K562 (cell line): ENCODE data around the gene POLD3. TPM values are rescaled to one million over a fixed set of nuclear protein-coding genes. Genes with fewer than 3 reads are reported as not detected.

Experiments used
- ARNT ChIP-seq, 2 experiments: fragments of 450-650 bp; IDR thresholded peaks; 2 replicates each; pipeline ENCODE4 v1.6.1; 2016; ENCODE audit warnings: mild to moderate bottlenecking in 1 of 2
- CCNT2 ChIP-seq: IDR thresholded peaks from 2 replicates; pipeline ENCODE4 v1.6.1; 2011; ENCODE audit warnings: borderline replicate concordance, low read depth, mild to moderate bottlenecking, moderate library complexity, mixed read lengths, low read length; ENCODE audit not compliant: insufficient read length; ENCODE audit errors: extremely low read depth
- CEBPG ChIP-seq, 3 experiments: fragments of 200-800 bp in 1 of 3; sonication (Bioruptor generic) in 1 of 3; sonication (generic) in 1 of 3; formaldehyde crosslinking in 1 of 3; IDR thresholded peaks in 2 of 3; conservative IDR thresholded peaks in 1 of 3; 2 replicates each; pipeline versions ENCODE4 v1.6.1 to v1.8.0; 2016 to 2022; ENCODE audit warnings: missing compliant biosample characterization in 2 of 3, missing genetic modification characterization in 2 of 3, mild to moderate bottlenecking in 1 of 3, missing genetic modification reagents in 1 of 3
- CREM ChIP-seq: IDR thresholded peaks from 2 replicates; pipeline ENCODE4 v1.6.1; 2014; ENCODE audit warnings: antibody characterized with exemption, low read depth
- EHMT2 ChIP-seq: fragments of 450-650 bp; IDR thresholded peaks from 2 replicates; pipeline ENCODE4 v1.6.1; 2018; ENCODE audit warnings: antibody characterized with exemption
- EP300 ChIP-seq: IDR thresholded peaks from 2 replicates; pipeline ENCODE4 v1.6.1; 2012; ENCODE audit warnings: low read length, improper control_type of control experiment
- HSF4 ChIP-seq: fragments of 250-450 bp; sonication (Bioruptor Pico); IDR thresholded peaks from 2 replicates; pipeline ENCODE4 v2.1.2; 2022; ENCODE audit warnings: mild to moderate bottlenecking, moderate library complexity, borderline replicate concordance
- MEIS2 ChIP-seq: fragments of 450-650 bp; IDR thresholded peaks from 2 replicates; pipeline ENCODE4 v1.6.1; 2014; ENCODE audit warnings: mild to moderate bottlenecking; ENCODE audit not compliant: partially characterized antibody
- NCOA1 ChIP-seq: fragments of 450-650 bp; IDR thresholded peaks from 2 replicates; pipeline ENCODE4 v1.6.1; 2016; ENCODE audit warnings: low read depth
- POU5F1 ChIP-seq: fragments of 150-350 bp; IDR thresholded peaks from 2 replicates; pipeline ENCODE4 v1.6.1; 2014; ENCODE audit warnings: borderline replicate concordance, low read length, low read depth, mild to moderate bottlenecking; ENCODE audit not compliant: partially characterized antibody
- PRDM10 ChIP-seq: fragments of 450-650 bp; IDR thresholded peaks from 2 replicates; pipeline ENCODE4 v1.6.1; 2018; ENCODE audit not compliant: partially characterized antibody
- RBM39 ChIP-seq: fragments of 200-400 bp; formaldehyde crosslinking; optimal IDR thresholded peaks from 2 replicates; pipeline ENCODE3; 2018; ENCODE audit warnings: low read depth, low read length
- ZBTB17 ChIP-seq: fragments of 450-650 bp; formaldehyde crosslinking; IDR thresholded peaks from 2 replicates; pipeline ENCODE4 v1.4.0; 2020; ENCODE audit warnings: mild to moderate bottlenecking
- ZMIZ1 ChIP-seq, 2 experiments: fragments of 150-350 bp in 1 of 2; IDR thresholded peaks; 2 replicates each; pipeline ENCODE4 v1.6.1; 2012 to 2016; ENCODE audit warnings: low read depth in 2 of 2, low read length in 2 of 2, mild to moderate bottlenecking in 1 of 2, moderate library complexity in 1 of 2
- ZNF212 ChIP-seq: fragments of 450-650 bp; formaldehyde crosslinking; IDR thresholded peaks from 2 replicates; pipeline ENCODE4 v1.4.0; 2020; ENCODE audit warnings: mild to moderate bottlenecking
- polyA plus RNA-seq, 8 experiments: library from polyadenylated mRNA; depleted of rRNA in 4 of 8; stranded (reverse) in 5 of 8; unstranded in 3 of 8; fragments of >200 nt; fragmentation: Nextera tagmentation in 2 of 8; fragmentation: Illumina TruSeq in 1 of 8; extraction: Ambion mirVana in 2 of 8; extraction: Trizol in 1 of 8; gene quantifications; 2 replicates each; pipeline versions ENCODE4 v1.2.1 to v1.2.3, GENCODE V29; 2011 to 2014; ENCODE audit warnings: inconsistent platforms in 1 of 8, missing spikeins in 1 of 8
- total RNA-seq, 7 experiments: library from RNA; depleted of rRNA in 6 of 7; stranded (reverse); fragments of >200 nt in 6 of 7; fragmentation: Illumina TruSeq in 2 of 7; extraction: Trizol in 2 of 7; gene quantifications; 2 replicates each; pipeline versions ENCODE4 v1.2.1 to v1.2.3, GENCODE V29; 2011 to 2021; ENCODE audit warnings: low replicate concordance in 1 of 7
- TF ChIP-seq, protein P1 (sequence below): sonication (generic); IDR thresholded peaks from 2 replicates; pipeline ENCODE4 v1.6.1; 2016

The POLD3 gene
- total and polyA plus RNA-seq, 9 of the 15 experiments (the other 6 are each of a cell fraction or from before 2014, with no cell fraction given): 10.6 to 40.1 (median 24.6) TPM

GRCh38 chr11:74673693-74674360 is 81.4 kb downstream of the POLD3 start (continued):
- TF ChIP-seq ZBTB17 (CRISPR knock-in tag) (no peak), ZMIZ1 (IDR thresholded peaks at IDR 0.05; ENCODE audit: low read depth in 2 of 2, low read length in 2 of 2) (no peak), CCNT2 (no peak), MEIS2 (peak; percentile 39), ZNF212 (CRISPR knock-in tag) (no peak), POU5F1 (no peak), HSF4 (no peak), EP300 (peak; percentile 2; the same call in 1 of the 2 replicates), CEBPG (CRISPR knock-in tag; IDR thresholded peaks at IDR 0.05) (peak; percentile 75), CEBPG (tag; conservative IDR thresholded peaks at IDR 0.05 in 1 of 2, IDR thresholded peaks at IDR 0.05 in 1 of 2) (no peak), NCOA1 (no peak), EHMT2 (peak; percentile 0; the same call in 1 of the 2 replicates), CREM (no peak), PRDM10 (peak; percentile 2), ARNT (IDR thresholded peaks at IDR 0.05) (0 out of 4 replicates have a peak, but pooled peaks of 1 of the 2 experiments have one; percentile 22), RBM39 (no peak)
- TF ChIP-seq, protein P1, sequence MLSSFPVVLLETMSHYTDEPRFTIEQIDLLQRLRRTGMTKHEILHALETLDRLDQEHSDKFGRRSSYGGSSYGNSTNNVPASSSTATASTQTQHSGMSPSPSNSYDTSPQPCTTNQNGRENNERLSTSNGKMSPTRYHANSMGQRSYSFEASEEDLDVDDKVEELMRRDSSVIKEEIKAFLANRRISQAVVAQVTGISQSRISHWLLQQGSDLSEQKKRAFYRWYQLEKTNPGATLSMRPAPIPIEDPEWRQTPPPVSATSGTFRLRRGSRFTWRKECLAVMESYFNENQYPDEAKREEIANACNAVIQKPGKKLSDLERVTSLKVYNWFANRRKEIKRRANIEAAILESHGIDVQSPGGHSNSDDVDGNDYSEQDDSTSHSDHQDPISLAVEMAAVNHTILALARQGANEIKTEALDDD: peak; percentile 62; the same call in 1 of the 2 replicates
